NCI-H1436 (cell line): ENCODE data around the gene ZNF485.
A peak's percentile ranks its signal among the peaks of the same experiment; 100 is the strongest.
"Not testable (repeated sequence)": the region's sequence is repeated elsewhere in the genome, so short reads cannot be mapped to it uniquely, and the experiment has no call there.

ENCODE experiments used
- DNase-seq: peaks from one replicate; lab custom pipeline; 2025; lab: John Stamatoyannopoulos, UW

Gene ZNF485

GRCh38 chr10:43605850-43606322 is 352 bp upstream of the ZNF485 start:
- DNase-seq, result no peak

GRCh38 chr10:43607199-43607573 is 948 bp downstream of the ZNF485 start:
- DNase-seq, result no peak

DNA sequence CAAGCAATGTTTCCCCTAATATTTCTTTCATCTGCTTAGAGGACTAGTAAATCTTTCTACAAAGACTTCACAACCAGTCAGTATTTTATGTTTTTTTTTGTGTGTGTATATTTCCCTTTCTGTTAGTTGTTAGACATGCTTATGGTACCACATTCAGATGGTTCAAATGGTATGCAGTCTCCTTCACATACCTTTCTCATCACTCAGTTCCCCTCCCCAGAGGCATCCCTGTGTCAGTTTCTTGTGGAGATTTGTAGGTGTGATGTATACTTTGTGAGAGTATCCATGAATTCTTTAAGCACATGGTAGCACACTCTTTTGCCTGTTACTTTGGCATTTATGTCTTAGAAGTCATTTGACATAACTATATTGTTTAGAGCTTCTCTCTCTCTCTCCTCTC is 4.4 kb downstream of the ZNF485 start:
- no peak for DNase-seq

DNA sequence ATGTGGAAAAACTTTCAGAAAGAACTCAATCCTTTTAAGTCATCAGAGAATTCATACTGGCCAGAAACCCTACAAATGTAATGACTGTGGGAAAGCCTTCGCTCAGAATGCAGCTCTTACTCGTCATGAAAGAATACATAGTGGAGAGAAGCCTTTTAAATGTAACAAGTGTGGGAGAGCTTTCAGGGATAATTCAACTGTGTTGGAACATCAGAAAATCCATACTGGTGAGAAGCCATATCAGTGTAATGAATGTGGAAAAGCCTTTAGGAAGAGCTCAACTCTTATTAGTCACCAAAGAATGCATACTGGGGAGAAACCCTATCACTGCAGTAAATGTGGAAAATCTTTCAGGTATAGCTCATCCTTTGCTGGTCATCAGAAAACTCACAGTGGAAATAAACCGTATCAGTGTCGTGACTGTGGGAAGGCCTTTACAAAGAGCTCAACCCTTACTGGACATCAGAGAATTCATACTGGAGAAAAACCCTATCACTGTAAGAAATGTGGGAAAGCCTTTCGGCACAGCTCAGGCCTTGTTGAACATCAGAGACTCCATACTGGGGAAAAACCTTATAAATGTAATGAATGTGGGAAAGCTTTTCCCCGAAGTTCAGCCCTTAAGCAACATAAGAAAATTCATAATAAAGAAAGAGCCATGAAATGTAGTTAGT is 10.6 kb downstream of the ZNF485 start:
- DNase-seq, result no peak

DNA sequence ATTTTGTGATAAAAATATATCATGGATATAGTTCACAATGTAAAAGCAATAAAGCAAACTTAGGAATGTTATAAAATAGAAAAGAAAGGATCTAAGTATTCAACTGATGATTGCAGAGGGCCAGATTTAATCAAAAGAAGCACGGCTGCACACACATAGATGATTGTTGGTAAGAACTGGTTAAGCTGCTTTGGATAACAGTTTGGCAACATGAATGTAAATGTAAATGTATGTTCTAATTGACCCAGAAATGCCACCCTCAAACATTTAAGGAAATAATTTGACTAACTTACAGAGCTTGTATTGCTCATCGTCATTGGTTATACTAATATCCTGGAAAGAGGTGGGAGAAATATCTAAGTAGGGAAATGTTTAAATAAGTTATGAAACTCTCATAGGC is 13.1 kb downstream of the ZNF485 start:
- DNase-seq, result no peak

DNA sequence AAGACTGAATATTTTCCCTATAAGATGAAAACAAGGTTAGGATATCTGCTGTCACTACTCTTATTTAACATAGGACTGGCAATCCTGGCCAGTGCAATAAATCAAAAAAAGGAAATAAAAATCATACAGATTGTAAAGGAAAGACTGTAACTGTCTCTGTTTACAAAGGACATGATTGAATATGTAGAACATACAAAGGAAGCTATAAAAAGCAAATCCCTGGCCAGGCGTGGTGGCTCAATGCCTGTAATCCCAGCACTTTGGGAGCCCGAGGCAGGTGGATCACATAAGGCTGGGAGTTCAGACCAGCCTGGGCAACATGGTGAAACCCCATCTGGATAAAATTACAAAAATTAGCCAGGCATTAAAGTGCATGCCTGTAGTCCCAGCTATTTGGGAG is 15.8 kb downstream of the ZNF485 start:
- no peak for DNase-seq

- DNase-seq, result no peak
These were observed 17.1 kb downstream of the ZNF485 start for GRCh38 chr10:43623351-43623750.

DNA sequence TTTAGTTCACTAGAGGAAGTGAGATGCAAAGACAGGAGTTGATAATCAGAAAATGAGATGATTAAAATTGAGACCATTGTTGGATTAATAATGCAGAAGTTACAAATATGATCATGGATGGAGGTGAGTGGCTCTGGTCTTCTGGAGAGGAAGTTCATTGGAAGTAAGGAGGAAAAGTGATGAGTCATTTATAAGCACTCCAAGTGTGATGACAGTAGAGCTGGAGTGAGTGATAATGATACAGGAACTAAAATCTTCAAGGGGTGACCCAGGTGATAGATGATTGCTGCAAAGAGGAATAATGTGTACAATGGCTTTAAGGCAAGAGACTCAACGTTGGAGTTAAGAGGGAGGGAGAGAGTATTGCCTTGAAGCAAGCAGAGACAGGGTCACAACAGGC is 21.7 kb downstream of the ZNF485 start:
- no peak for DNase-seq

GRCh38 chr10:43628956-43629355 is 22.7 kb downstream of the ZNF485 start:
- no peak for DNase-seq

DNA sequence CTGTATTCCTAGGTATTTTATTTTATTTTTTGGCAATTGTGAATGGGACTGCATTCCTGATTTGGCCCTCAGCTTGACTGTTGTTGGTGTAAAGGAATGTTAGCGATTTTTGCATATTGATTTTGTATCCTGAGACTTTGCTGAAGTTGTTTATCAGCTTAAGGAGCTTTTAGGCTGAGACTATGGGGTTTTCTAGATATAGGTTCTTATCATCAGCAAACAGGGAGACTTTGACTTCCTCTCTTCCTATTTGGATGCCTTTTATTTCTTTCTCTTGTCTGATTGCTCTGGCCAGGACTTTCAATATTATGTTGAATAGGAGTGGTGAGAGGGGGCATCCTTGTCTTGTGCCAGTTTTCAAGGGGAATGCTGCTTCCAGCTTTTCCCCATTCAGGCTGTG is 29.6 kb downstream of the ZNF485 start:
- not testable (repeated sequence) for DNase-seq

DNA sequence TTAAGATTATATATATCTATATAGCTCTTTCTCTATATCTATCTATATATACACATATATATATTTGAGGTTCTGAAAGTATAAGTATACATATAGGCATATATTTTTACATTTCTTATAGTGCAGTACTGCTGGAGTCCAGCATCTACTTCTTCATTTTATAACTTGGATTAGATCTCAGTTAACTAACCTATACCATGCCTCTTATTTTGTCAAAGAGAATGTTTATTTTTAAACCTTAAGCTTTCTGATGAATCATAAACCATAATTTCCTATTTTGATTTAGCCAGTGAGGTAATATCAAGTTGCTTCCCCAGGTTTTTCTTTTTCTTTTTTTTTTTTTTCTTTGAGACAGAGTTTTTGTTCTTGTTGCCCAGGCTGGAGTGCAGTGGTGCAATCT is 34.4 kb downstream of the ZNF485 start:
- DNase-seq, result no peak

GRCh38 chr10:43644252-43644651 is 38.0 kb downstream of the ZNF485 start:
- no peak for DNase-seq

- DNase-seq, result no peak
These were observed 39.6 kb downstream of the ZNF485 start for GRCh38 chr10:43645866-43646265.

DNA sequence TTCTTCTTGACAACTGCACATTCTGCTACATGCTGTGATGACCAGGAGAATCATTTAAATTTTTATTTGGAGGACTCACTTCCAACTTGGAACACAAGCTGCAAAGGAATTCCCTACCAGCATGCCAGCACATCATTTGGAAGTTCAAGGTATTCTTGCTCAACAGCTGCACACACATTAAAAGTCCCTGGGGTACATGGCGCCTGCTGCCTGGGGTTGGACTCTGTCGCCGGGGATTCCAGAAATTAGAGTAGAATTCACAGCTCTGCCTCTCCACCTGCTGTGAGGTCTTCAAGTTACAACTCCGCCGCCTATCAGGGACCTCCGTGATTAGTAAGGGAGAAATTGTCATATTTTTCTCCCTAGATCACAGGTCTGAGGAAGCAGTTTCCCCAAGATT is 41.3 kb downstream of the ZNF485 start:
- no peak for DNase-seq

GRCh38 chr10:43648095-43648397 is 41.8 kb downstream of the ZNF485 start:
- no peak for DNase-seq

- peak; percentile 69 for DNase-seq
These were observed 42.4 kb downstream of the ZNF485 start, which contains the start of gene ZNF32 for GRCh38 chr10:43648398-43649184. Gene ZNF32, minus strand, starts transcription at chr10:43648881. Its CDS starts 2,748 bp downstream, at chr10:43646133.

GRCh38 chr10:43649185-43649523 is 42.9 kb downstream of the ZNF485 start:
- DNase-seq, result no peak

GRCh38 chr10:43653746-43654145 is 47.5 kb downstream of the ZNF485 start:
- DNase-seq, result no peak

- no peak for DNase-seq
These were observed 49.1 kb downstream of the ZNF485 start for GRCh38 chr10:43655311-43655710.

- DNase-seq, result no peak
These were observed 52.0 kb downstream of the ZNF485 start for GRCh38 chr10:43658227-43658626.

DNA sequence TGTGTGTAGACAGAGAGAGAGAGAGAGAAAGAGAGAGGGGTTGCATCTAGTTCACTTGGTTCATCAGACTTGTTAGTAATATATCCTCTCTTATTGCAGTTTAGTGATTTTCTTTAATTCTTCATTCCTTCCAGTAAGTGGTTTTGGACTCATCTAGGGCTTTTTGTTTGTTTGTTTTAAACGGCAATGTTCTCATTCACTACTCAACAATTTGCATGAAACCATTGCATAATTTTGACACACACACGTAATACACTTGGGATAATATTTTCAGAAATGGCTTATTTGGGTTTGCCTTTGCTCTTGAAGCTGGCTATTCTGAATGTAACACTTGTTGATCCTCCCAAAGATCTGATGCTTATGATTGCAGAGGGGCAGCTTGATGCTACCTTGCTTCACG is 58.8 kb downstream of the ZNF485 start:
- no peak for DNase-seq

DNA sequence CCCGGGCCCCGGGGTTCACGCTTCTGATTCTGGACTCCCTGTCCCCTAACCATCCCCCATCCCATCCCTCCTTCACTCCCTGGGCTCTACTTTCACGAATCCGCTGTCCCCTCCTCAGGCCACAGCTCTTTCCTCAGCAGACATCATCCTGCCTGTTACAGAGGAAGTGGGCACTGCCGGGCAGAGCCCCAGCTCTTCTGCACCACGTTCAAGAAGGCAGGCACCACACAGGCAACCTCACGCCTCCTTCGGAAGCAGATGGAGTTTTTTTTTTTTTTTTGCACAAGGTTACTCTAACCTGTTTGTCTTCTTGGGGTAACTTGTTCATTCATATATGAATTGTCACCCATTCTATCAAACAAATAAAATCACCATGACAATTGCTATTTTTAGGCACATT is 60.3 kb downstream of the ZNF485 start:
- DNase-seq, result no peak

GRCh38 chr10:43667317-43667731 is 61.1 kb downstream of the ZNF485 start:
- no peak for DNase-seq
